HCT116 (cell line): ENCODE measurements around the gene AKAP13.

Experiments
- CTCF ChIP-seq, 3 experiments: fragments of 200-600 bp in 1 of 3; sonication (generic) in 1 of 3; IDR thresholded peaks in 2 of 3; conservative IDR thresholded peaks in 1 of 3; 2 replicates each; pipeline ENCODE4 v1.5.1; 2012 to 2017; ENCODE audit warnings: low read depth in 2 of 3, low read length in 2 of 3, antibody characterized with exemption in 1 of 3, borderline replicate concordance in 1 of 3, control low read depth in 1 of 3, mild to moderate bottlenecking in 1 of 3, mixed read lengths in 1 of 3, mixed run types in 1 of 3, moderate library complexity in 1 of 3; ENCODE audit not compliant: insufficient read depth in 1 of 3
- EZH2 ChIP-seq: fragments of 200-600 bp; sonication (generic); IDR thresholded peaks from 2 replicates; pipeline ENCODE4 v1.6.1; 2017; ENCODE audit warnings: antibody characterized with exemption, mixed run types
- POLR2A ChIP-seq: IDR thresholded peaks from 2 replicates; pipeline ENCODE4 v1.7.0; 2011; ENCODE audit warnings: borderline replicate concordance; ENCODE audit not compliant: insufficient read depth, insufficient read length; ENCODE audit errors: extremely low read depth
- SP1 ChIP-seq: IDR thresholded peaks from 2 replicates; pipeline ENCODE4 v1.6.1; 2012; ENCODE audit warnings: low read depth
- TCF7L2 ChIP-seq: IDR thresholded peaks from 2 replicates; pipeline ENCODE4 v1.7.0; 2011; ENCODE audit warnings: borderline replicate concordance, inconsistent platforms; ENCODE audit not compliant: insufficient read depth, insufficient read length; ENCODE audit errors: extremely low read depth
- TF ChIP-seq, protein P1 (sequence below): IDR thresholded peaks from 2 replicates; pipeline ENCODE4 v1.6.1; 2012; ENCODE audit warnings: low read depth

DNA sequence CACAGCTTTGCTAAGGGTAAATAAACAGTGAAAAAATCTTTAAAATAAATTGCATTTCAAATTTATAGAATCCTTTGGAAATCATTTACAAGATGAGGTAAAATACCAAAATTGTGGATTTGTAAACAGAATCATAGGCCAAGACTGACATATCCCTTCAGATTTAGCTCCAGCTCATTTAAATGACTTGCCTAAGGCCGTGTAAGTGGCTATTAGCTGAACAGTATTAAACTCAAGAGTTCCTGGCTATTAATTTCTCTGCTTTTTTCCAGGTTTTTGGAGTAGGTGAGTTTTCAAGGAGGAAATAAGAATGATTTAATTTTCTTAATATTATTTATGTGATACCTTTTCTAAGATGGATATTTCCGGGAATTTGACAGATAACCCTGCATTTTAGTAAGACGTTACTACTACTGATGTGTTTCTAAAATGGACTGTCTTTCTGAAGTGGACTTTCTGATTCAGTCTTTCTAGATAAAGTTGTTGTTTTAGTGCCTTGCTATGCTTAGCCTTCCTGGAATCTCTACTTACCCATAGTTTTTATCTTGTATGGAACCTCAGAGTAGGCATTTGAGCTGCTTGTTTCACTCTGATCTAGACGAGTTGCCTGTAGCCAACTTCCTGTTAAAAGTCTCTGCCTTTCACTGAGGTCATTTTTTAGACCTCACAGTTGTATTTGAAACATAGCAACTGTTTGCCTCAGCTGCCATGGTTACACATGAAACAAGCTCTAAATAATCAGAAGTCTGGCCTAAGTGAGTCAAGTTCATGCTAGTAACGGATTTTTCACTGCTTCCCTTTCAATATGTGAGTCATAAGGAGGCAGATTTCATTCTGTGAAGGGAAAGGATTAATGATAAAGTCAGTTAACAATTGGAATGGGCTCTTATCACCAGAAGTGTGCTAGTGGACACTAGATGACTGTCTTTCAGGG is 287.4 kb downstream of the AKAP13 start:
- no peak for TF ChIP-seq EZH2
- no peak for TF ChIP-seq CTCF (IDR thresholded peaks at IDR 0.05 in 2 of 3, conservative IDR thresholded peaks at IDR 0.05 in 1 of 3; ENCODE audit: borderline replicate concordance in 1 of 3, insufficient read depth in 1 of 3, low read depth in 2 of 3, low read length in 2 of 3)
- TF ChIP-seq TCF7L2 = no peak
- TF ChIP-seq POLR2A = no peak
- TF ChIP-seq, protein P1, sequence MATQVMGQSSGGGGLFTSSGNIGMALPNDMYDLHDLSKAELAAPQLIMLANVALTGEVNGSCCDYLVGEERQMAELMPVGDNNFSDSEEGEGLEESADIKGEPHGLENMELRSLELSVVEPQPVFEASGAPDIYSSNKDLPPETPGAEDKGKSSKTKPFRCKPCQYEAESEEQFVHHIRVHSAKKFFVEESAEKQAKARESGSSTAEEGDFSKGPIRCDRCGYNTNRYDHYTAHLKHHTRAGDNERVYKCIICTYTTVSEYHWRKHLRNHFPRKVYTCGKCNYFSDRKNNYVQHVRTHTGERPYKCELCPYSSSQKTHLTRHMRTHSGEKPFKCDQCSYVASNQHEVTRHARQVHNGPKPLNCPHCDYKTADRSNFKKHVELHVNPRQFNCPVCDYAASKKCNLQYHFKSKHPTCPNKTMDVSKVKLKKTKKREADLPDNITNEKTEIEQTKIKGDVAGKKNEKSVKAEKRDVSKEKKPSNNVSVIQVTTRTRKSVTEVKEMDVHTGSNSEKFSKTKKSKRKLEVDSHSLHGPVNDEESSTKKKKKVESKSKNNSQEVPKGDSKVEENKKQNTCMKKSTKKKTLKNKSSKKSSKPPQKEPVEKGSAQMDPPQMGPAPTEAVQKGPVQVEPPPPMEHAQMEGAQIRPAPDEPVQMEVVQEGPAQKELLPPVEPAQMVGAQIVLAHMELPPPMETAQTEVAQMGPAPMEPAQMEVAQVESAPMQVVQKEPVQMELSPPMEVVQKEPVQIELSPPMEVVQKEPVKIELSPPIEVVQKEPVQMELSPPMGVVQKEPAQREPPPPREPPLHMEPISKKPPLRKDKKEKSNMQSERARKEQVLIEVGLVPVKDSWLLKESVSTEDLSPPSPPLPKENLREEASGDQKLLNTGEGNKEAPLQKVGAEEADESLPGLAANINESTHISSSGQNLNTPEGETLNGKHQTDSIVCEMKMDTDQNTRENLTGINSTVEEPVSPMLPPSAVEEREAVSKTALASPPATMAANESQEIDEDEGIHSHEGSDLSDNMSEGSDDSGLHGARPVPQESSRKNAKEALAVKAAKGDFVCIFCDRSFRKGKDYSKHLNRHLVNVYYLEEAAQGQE = no peak
- no peak for TF ChIP-seq SP1
